HepG2 (cell line): ENCODE measurements around the gene FSCN2. TPM values are rescaled to one million over a fixed set of nuclear protein-coding genes. Genes with fewer than 3 reads are reported as not detected.
A peak's percentile ranks its signal among the peaks of the same experiment; 100 is the strongest.

ENCODE experiments used
- ATM ChIP-seq: fragments of 450-650 bp; IDR thresholded peaks from 2 replicates; pipeline ENCODE4 v1.7.1; 2017; ENCODE audit warnings: mild to moderate bottlenecking, borderline replicate concordance
- GPN1 ChIP-seq: sonication (generic); formaldehyde crosslinking; IDR thresholded peaks from 2 replicates; pipeline ENCODE4 v1.5.1; 2020; ENCODE audit warnings: missing genetic modification reagents, borderline replicate concordance
- HCFC1 ChIP-seq: fragments of 150-350 bp; IDR thresholded peaks from 2 replicates; pipeline ENCODE4 v1.6.1; 2014; ENCODE audit warnings: low read depth, low read length
- KDM5A ChIP-seq: fragments of 200-600 bp; sonication (generic); IDR thresholded peaks from 2 replicates; pipeline ENCODE4 v1.7.0; 2018; ENCODE audit warnings: antibody characterized with exemption, mild to moderate bottlenecking, low read length, borderline replicate concordance
- PLRG1 ChIP-seq: fragments of 450-650 bp; conservative IDR thresholded peaks from 2 replicates; pipeline ENCODE4 v1.6.1; 2016
- SOX5 ChIP-seq: IDR thresholded peaks from 2 replicates; pipeline ENCODE4 v1.6.1; 2016; ENCODE audit warnings: borderline replicate concordance
- ZFAT ChIP-seq: sonication (generic); formaldehyde crosslinking; conservative IDR thresholded peaks from 2 replicates; pipeline ENCODE4 v1.8.1; 2023; ENCODE audit warnings: missing genetic modification reagents, inconsistent platforms
- ZFYVE20 ChIP-seq: sonication (generic); formaldehyde crosslinking; IDR thresholded peaks from 2 replicates; pipeline ENCODE4 v1.8.0; 2023; ENCODE audit warnings: low read depth, mild to moderate bottlenecking, moderate library complexity, missing genetic modification reagents, borderline replicate concordance
- ZNF605 ChIP-seq: sonication (generic); formaldehyde crosslinking; IDR thresholded peaks from 2 replicates; pipeline ENCODE4 v1.8.0; 2022; ENCODE audit warnings: mild to moderate bottlenecking, missing genetic modification reagents
- polyA plus RNA-seq, 8 experiments: library from polyadenylated mRNA; depleted of rRNA in 3 of 8; stranded (reverse) in 7 of 8; unstranded in 1 of 8; fragments of >200 nt; fragmentation: Illumina TruSeq in 4 of 8; extraction: Trizol in 4 of 8; gene quantifications; 2 replicates each; pipeline versions ENCODE4 v1.2.1 to v1.2.3, GENCODE V29; 2011 to 2016; ENCODE audit warnings: low read depth in 4 of 8, missing spikeins in 1 of 8, mixed read lengths in 1 of 8; ENCODE audit not compliant: insufficient read depth in 1 of 8
- total RNA-seq, 5 experiments: library from RNA; depleted of rRNA; stranded (reverse); fragments of >200 nt; fragmentation: Illumina TruSeq; extraction: Trizol; gene quantifications; 2 replicates each; pipeline ENCODE4 v1.2.3, GENCODE V29; 2016; ENCODE audit warnings: low read depth in 1 of 5
- TF ChIP-seq, protein P1 (sequence below): sonication (generic); formaldehyde crosslinking; IDR thresholded peaks from one replicate; pipeline ENCODE4 v1.5.1; 2020; ENCODE audit warnings: mild to moderate bottlenecking, missing genetic modification reagents; ENCODE audit errors: not compliant biosample characterization
- TF ChIP-seq, protein P2 (sequence below), 2 experiments: IDR thresholded peaks; 2 replicates each; pipeline ENCODE4 v1.6.1; 2011 to 2012; ENCODE audit warnings: low read length in 2 of 2, borderline replicate concordance in 1 of 2, low read depth in 1 of 2, mild to moderate bottlenecking in 1 of 2, moderate library complexity in 1 of 2
- TF ChIP-seq, protein P3 (sequence below): sonication (generic); formaldehyde crosslinking; IDR thresholded peaks from 2 replicates; pipeline ENCODE4 v1.4.0; 2020; ENCODE audit warnings: missing genetic modification reagents
- TF ChIP-seq, protein P4 (sequence below): sonication (generic); formaldehyde crosslinking; IDR thresholded peaks from 2 replicates; pipeline ENCODE4 v1.8.0; 2022; ENCODE audit warnings: low read depth, missing genetic modification reagents

Gene FSCN2
- total and polyA plus RNA-seq, 2 of the 13 experiments (the other 11 are each of a cell fraction or from before 2014, with no cell fraction given), result 0.09 TPM; not detected in 1

DNA sequence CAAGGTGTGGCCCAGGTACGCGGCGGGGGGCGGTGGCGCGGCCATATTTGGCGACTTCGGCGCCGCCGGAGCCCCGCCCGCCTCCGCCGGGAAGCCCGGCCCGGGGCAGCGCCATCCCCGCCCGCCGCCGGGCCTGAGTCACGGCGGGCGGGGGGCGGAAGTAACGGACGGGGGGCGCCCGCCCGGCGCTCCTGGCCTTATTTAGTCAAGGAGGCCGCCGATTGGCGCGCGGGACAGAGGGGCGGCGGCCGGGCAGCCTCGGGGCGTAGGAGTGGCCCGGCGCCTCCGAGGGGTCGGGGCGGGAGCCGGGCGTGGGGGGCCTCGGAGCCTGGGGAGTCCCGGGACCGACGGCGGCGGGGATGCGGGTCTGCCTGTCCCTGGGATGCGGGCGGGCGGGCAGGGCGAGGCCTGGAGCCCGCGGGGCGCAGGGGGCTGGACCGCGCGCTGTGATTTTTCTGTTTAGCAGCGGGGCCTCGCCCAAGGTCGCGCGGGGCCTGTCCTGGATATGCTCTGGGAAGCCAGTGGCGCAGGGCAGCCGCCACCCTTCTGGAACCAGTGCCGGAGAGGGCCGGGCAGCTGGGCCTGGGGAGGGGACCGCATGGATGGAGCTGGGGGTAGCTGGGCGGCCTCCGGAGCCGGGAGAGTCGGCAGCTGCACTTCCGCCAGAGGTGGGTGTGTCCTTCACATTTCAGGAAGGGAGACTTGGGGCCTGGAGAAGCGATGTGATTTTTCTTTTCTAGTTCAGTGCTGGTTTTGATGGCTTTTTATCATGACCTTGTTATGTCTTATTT is 13.2 kb upstream of the FSCN2 start (continued):
- TF ChIP-seq, protein P1, sequence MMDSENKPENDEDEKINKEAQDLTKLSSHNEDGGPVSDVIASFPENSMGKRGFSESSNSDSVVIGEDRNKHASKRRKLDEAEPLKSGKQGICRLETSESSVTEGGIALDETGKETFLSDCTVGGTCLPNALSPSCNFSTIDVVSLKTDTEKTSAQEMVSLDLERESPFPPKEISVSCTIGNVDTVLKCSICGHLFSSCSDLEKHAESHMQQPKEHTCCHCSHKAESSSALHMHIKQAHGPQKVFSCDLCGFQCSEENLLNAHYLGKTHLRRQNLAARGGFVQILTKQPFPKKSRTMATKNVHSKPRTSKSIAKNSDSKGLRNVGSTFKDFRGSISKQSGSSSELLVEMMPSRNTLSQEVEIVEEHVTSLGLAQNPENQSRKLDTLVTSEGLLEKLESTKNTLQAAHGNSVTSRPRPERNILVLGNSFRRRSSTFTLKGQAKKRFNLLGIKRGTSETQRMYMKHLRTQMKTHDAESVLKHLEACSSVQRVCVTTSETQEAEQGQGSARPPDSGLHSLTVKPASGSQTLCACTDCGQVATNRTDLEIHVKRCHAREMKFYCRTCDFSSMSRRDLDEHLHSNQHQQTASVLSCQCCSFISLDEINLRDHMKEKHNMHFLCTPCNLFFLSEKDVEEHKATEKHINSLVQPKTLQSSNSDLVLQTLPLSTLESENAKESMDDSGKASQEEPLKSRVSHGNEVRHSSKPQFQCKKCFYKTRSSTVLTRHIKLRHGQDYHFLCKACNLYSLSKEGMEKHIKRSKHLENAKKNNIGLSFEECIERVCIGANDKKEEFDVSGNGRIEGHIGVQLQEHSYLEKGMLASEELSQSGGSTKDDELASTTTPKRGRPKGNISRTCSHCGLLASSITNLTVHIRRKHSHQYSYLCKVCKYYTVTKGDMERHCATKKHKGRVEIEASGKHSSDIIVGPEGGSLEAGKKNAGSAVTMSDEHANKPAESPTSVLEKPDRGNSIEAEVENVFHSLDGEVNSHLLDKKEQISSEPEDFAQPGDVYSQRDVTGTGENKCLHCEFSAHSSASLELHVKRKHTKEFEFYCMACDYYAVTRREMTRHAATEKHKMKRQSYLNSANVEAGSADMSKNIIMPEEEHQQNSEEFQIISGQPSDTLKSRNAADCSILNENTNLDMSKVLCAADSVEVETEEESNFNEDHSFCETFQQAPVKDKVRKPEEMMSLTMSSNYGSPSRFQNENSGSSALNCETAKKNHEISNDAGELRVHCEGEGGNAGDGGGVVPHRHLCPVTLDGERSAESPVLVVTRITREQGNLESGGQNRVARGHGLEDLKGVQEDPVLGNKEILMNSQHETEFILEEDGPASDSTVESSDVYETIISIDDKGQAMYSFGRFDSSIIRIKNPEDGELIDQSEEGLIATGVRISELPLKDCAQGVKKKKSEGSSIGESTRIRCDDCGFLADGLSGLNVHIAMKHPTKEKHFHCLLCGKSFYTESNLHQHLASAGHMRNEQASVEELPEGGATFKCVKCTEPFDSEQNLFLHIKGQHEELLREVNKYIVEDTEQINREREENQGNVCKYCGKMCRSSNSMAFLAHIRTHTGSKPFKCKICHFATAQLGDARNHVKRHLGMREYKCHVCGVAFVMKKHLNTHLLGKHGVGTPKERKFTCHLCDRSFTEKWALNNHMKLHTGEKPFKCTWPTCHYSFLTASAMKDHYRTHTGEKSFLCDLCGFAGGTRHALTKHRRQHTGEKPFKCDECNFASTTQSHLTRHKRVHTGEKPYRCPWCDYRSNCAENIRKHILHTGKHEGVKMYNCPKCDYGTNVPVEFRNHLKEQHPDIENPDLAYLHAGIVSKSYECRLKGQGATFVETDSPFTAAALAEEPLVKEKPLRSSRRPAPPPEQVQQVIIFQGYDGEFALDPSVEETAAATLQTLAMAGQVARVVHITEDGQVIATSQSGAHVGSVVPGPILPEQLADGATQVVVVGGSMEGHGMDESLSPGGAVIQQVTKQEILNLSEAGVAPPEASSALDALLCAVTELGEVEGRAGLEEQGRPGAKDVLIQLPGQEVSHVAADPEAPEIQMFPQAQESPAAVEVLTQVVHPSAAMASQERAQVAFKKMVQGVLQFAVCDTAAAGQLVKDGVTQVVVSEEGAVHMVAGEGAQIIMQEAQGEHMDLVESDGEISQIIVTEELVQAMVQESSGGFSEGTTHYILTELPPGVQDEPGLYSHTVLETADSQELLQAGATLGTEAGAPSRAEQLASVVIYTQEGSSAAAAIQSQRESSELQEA (CRISPR knock-in tag), result no peak
- TF ChIP-seq KDM5A (no peak), PLRG1 (no peak), GPN1 (CRISPR knock-in tag) (no peak), ATM (no peak), HCFC1 (no peak), SOX5 (CRISPR knock-in tag) (peak; percentile 3; the same call in 1 of the 2 replicates), ZFAT (CRISPR knock-in tag) (no peak), ZFYVE20 (no peak), ZNF605 (no peak)
- TF ChIP-seq, protein P2, sequence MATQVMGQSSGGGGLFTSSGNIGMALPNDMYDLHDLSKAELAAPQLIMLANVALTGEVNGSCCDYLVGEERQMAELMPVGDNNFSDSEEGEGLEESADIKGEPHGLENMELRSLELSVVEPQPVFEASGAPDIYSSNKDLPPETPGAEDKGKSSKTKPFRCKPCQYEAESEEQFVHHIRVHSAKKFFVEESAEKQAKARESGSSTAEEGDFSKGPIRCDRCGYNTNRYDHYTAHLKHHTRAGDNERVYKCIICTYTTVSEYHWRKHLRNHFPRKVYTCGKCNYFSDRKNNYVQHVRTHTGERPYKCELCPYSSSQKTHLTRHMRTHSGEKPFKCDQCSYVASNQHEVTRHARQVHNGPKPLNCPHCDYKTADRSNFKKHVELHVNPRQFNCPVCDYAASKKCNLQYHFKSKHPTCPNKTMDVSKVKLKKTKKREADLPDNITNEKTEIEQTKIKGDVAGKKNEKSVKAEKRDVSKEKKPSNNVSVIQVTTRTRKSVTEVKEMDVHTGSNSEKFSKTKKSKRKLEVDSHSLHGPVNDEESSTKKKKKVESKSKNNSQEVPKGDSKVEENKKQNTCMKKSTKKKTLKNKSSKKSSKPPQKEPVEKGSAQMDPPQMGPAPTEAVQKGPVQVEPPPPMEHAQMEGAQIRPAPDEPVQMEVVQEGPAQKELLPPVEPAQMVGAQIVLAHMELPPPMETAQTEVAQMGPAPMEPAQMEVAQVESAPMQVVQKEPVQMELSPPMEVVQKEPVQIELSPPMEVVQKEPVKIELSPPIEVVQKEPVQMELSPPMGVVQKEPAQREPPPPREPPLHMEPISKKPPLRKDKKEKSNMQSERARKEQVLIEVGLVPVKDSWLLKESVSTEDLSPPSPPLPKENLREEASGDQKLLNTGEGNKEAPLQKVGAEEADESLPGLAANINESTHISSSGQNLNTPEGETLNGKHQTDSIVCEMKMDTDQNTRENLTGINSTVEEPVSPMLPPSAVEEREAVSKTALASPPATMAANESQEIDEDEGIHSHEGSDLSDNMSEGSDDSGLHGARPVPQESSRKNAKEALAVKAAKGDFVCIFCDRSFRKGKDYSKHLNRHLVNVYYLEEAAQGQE (IDR thresholded peaks at IDR 0.05; ENCODE audit: borderline replicate concordance in 1 of 2, low read depth in 1 of 2, low read length in 2 of 2), result no peak
- TF ChIP-seq, protein P3, sequence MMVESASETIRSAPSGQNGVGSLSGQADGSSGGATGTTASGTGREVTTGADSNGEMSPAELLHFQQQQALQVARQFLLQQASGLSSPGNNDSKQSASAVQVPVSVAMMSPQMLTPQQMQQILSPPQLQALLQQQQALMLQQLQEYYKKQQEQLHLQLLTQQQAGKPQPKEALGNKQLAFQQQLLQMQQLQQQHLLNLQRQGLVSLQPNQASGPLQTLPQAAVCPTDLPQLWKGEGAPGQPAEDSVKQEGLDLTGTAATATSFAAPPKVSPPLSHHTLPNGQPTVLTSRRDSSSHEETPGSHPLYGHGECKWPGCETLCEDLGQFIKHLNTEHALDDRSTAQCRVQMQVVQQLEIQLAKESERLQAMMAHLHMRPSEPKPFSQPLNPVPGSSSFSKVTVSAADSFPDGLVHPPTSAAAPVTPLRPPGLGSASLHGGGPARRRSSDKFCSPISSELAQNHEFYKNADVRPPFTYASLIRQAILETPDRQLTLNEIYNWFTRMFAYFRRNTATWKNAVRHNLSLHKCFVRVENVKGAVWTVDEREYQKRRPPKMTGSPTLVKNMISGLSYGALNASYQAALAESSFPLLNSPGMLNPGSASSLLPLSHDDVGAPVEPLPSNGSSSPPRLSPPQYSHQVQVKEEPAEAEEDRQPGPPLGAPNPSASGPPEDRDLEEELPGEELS (CRISPR knock-in tag), result no peak
- TF ChIP-seq, protein P4, sequence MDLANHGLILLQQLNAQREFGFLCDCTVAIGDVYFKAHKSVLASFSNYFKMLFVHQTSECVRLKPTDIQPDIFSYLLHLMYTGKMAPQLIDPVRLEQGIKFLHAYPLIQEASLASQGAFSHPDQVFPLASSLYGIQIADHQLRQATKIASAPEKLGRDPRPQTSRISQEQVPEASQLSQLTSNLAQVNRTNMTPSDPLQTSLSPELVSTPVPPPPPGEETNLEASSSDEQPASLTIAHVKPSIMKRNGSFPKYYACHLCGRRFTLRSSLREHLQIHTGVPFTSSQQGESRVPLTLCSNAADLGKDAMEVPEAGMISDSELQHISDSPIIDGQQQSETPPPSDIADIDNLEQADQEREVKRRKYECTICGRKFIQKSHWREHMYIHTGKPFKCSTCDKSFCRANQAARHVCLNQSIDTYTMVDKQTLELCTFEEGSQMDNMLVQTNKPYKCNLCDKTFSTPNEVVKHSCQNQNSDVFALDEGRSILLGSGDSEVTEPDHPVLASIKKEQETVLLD (CRISPR knock-in tag), result peak; percentile 100
